HepG2 (cell line): ENCODE measurements around the gene CACHD1. TPM values are rescaled to one million over a fixed set of nuclear protein-coding genes. Genes with fewer than 3 reads are reported as not detected.

ENCODE experiments used
- ATAC-seq: fragments of 200-7000 bp; cut with Tn5 transposase; 3 replicates; pipeline ENCODE4 v1.9.1; 2020; ENCODE audit warnings: mild to moderate bottlenecking, moderate library complexity
- BruUV-seq: library from RNA; stranded (reverse); fragments of 400-500 nt; replicated peaks from 2 replicates; lab custom pipeline; 2021; lab: Mats Ljungman, UMichigan
- CTCF ChIA-PET: fragments of 300-600 bp; formaldehyde crosslinking; extraction: SDS; loops from one replicate; lab custom pipeline; 2021; ENCODE audit warnings: low total read pairs, inconsistent platforms, low intra/inter-chr PET ratio; lab: Yijun Ruan, JAX
- POLR2A ChIA-PET: fragments of 350-600 bp; sonication (Branson Sonifier 250); formaldehyde crosslinking; loops from one replicate; lab custom pipeline; 2020; ENCODE audit warnings: antibody characterized with exemption, inconsistent platforms; lab: Yijun Ruan, JAX
- DNase-seq: peaks from one replicate; pipeline ENCODE4 v3.0.0-alpha.2; 2015; ENCODE audit warnings: low spot score
- FAIRE-seq: peaks from 3 replicates; lab custom pipeline; 2011; peaks lifted over from hg19 to GRCh38; lab: Jason Lieb, UNC
- H2AFZ ChIP-seq: one replicate; pipeline ENCODE4 v1.6.1; 2011; ENCODE audit warnings: low read length, inconsistent platforms
- H3K27ac ChIP-seq: fragments of 300-600 bp; 3 replicates; pipeline ENCODE4 v1.8.0; 2011; ENCODE audit warnings: mixed run types, mild to moderate bottlenecking, mixed read lengths, low read length, inconsistent platforms; ENCODE audit not compliant: insufficient read depth; ENCODE audit errors: extremely low read length
- H3K27me3 ChIP-seq, 2 experiments: fragments of 200-600 bp in 1 of 2; 2 replicates in 1 of 2; 3 replicates in 1 of 2; pipeline versions ENCODE4 v1.6.0 to v1.8.0; 2011; ENCODE audit warnings: low read length in 2 of 2, mild to moderate bottlenecking in 2 of 2, moderate library complexity in 2 of 2, inconsistent platforms in 1 of 2; ENCODE audit not compliant: insufficient read depth in 2 of 2, control insufficient read depth in 1 of 2
- H3K36me3 ChIP-seq, 2 experiments: fragments of 200-600 bp in 1 of 2; replicated peaks in 1 of 2; 2 replicates in 1 of 2; 3 replicates in 1 of 2; pipeline versions ENCODE4 v1.5.1 to v1.8.0; 2011; ENCODE audit warnings: low read length in 2 of 2, inconsistent platforms in 1 of 2; ENCODE audit not compliant: insufficient read depth in 2 of 2, control insufficient read depth in 1 of 2
- H3K4me1 ChIP-seq: 2 replicates; pipeline ENCODE4 v1.5.1; 2012; ENCODE audit warnings: low read length, inconsistent platforms; ENCODE audit not compliant: insufficient read depth
- H3K4me2 ChIP-seq: 2 replicates; pipeline ENCODE4 v1.6.0; 2011; ENCODE audit warnings: low read depth, low read length, inconsistent platforms
- H3K4me3 ChIP-seq, 3 experiments: fragments of 200-600 bp in 1 of 3; sonication (generic), shearing (Covaris generic) in 1 of 3; replicated peaks in 1 of 3; 2 replicates each; pipeline ENCODE4 v1.5.1; 2011 to 2016; ENCODE audit warnings: low read length in 3 of 3, inconsistent platforms in 2 of 3, low read depth in 2 of 3, mild to moderate bottlenecking in 2 of 3, control low read depth in 1 of 3, mixed read lengths in 1 of 3; ENCODE audit not compliant: insufficient read depth in 1 of 3
- H3K79me2 ChIP-seq: one replicate; pipeline ENCODE4 v1.6.1; 2011; ENCODE audit warnings: low read length, inconsistent platforms; ENCODE audit not compliant: insufficient read depth
- H3K9ac ChIP-seq: 2 replicates; pipeline ENCODE4 v1.6.0; 2011; ENCODE audit warnings: mild to moderate bottlenecking, low read depth, low read length, inconsistent platforms; ENCODE audit not compliant: insufficient read depth
- H3K9me3 ChIP-seq: 2 replicates; pipeline ENCODE4 v1.5.1; 2012; ENCODE audit warnings: mild to moderate bottlenecking, low read length
- H4K20me1 ChIP-seq: 2 replicates; pipeline ENCODE4 v1.6.0; 2011; ENCODE audit warnings: inconsistent platforms, mild to moderate bottlenecking, low read length, moderate library complexity; ENCODE audit not compliant: insufficient read depth
- ATF7 ChIP-seq, 2 experiments: fragments of 450-650 bp in 1 of 2; sonication (generic) in 1 of 2; formaldehyde crosslinking in 1 of 2; IDR thresholded peaks; 2 replicates each; pipeline versions ENCODE4 v1.4.0 to v1.6.1; 2016 to 2020; ENCODE audit warnings: antibody characterized with exemption in 1 of 2, mild to moderate bottlenecking in 1 of 2, missing genetic modification reagents in 1 of 2
- FOSL2 ChIP-seq: sonication (generic); formaldehyde crosslinking; IDR thresholded peaks from 2 replicates; pipeline ENCODE4 v1.4.0; 2020; ENCODE audit warnings: missing genetic modification reagents
- HIVEP1 ChIP-seq: sonication (generic); formaldehyde crosslinking; IDR thresholded peaks from 2 replicates; pipeline ENCODE4 v1.4.0; 2020; ENCODE audit warnings: mild to moderate bottlenecking, missing genetic modification reagents
- HNRNPLL ChIP-seq: fragments of 200-400 bp; formaldehyde crosslinking; IDR thresholded peaks from 2 replicates; pipeline ENCODE4 v1.6.1; 2017; ENCODE audit warnings: mild to moderate bottlenecking, low read depth, low read length; ENCODE audit not compliant: poor library complexity, severe bottlenecking
- KLF11 ChIP-seq: IDR thresholded peaks from 2 replicates; pipeline ENCODE4 v1.6.1; 2016; ENCODE audit warnings: missing compliant biosample characterization
- KMT2B ChIP-seq: IDR thresholded peaks from 2 replicates; pipeline ENCODE4 v1.6.1; 2016; ENCODE audit warnings: missing genetic modification reagents, missing compliant biosample characterization
- MTF2 ChIP-seq: sonication (generic); formaldehyde crosslinking; IDR thresholded peaks from 2 replicates; pipeline ENCODE4 v1.5.0; 2020; ENCODE audit warnings: missing genetic modification reagents, borderline replicate concordance
- PHB2 ChIP-seq: fragments of 450-650 bp; IDR thresholded peaks from 2 replicates; pipeline ENCODE4 v1.6.1; 2018; ENCODE audit not compliant: partially characterized antibody
- RARA ChIP-seq: IDR thresholded peaks from 2 replicates; pipeline ENCODE4 v1.6.1; 2016; ENCODE audit warnings: missing genetic modification reagents, missing compliant biosample characterization
- TBX3 ChIP-seq: fragments of 450-650 bp; IDR thresholded peaks from 2 replicates; pipeline ENCODE4 v1.6.1; 2017; ENCODE audit warnings: antibody characterized with exemption, mild to moderate bottlenecking, inconsistent platforms, borderline replicate concordance
- ZBTB34 ChIP-seq: sonication (generic); formaldehyde crosslinking; IDR thresholded peaks from 2 replicates; pipeline ENCODE4 v1.8.0; 2022; ENCODE audit warnings: mild to moderate bottlenecking, missing genetic modification reagents
- ZNF235 ChIP-seq: sonication (generic); formaldehyde crosslinking; IDR thresholded peaks from 2 replicates; pipeline ENCODE4 v1.8.1; 2023; ENCODE audit warnings: mild to moderate bottlenecking, missing genetic modification reagents, borderline replicate concordance
- ZNF34 ChIP-seq: sonication (generic); formaldehyde crosslinking; IDR thresholded peaks from 2 replicates; pipeline ENCODE4 v1.4.0; 2020; ENCODE audit warnings: mild to moderate bottlenecking, missing genetic modification reagents, borderline replicate concordance
- ZNF710 ChIP-seq: sonication (generic); formaldehyde crosslinking; IDR thresholded peaks from 2 replicates; pipeline ENCODE4 v1.5.0; 2020; ENCODE audit warnings: mild to moderate bottlenecking, missing genetic modification reagents, borderline replicate concordance
- WGBS: methylation state at CpG from one replicate; pipeline ENCODE4 v1.1.6; 2017; ENCODE audit warnings: low lambda C conversion rate; 5-methylcytosine and 5-hydroxymethylcytosine counted together
- in situ Hi-C: cut with HindIII; loops from 2 replicates; pipeline ENCODE4 v1.10.0; 2017; ENCODE audit warnings: low pct_unique_long_range_greater_than_20kb; ENCODE audit not compliant: extremely low pct_ligation_motif_present
- intact Hi-C: fragments of 100-400 bp; cut with micrococcal nuclease; formaldehyde crosslinking; loops from one replicate; pipeline ENCODE4 v1.10.0; 2022; ENCODE audit not compliant: unreplicated experiment
- polyA plus RNA-seq, 8 experiments: library from polyadenylated mRNA; depleted of rRNA in 3 of 8; stranded (reverse) in 7 of 8; unstranded in 1 of 8; fragments of >200 nt; fragmentation: Illumina TruSeq in 4 of 8; extraction: Trizol in 4 of 8; gene quantifications; 2 replicates each; pipeline versions ENCODE4 v1.2.1 to v1.2.3, GENCODE V29; 2011 to 2016; ENCODE audit warnings: low read depth in 4 of 8, missing spikeins in 1 of 8, mixed read lengths in 1 of 8; ENCODE audit not compliant: insufficient read depth in 1 of 8
- total RNA-seq, 5 experiments: library from RNA; depleted of rRNA; stranded (reverse); fragments of >200 nt; fragmentation: Illumina TruSeq; extraction: Trizol; gene quantifications; 2 replicates each; pipeline ENCODE4 v1.2.3, GENCODE V29; 2016; ENCODE audit warnings: low read depth in 1 of 5

CACHD1 gene
- total and polyA plus RNA-seq, 2 of the 13 experiments (the other 11 are each of a cell fraction or from before 2014, with no cell fraction given) = 0.11 TPM; not detected in 1

GRCh38 chr1:64518692-64519481 is 49.0 kb downstream of the CACHD1 start:
- Histone ChIP-seq H3K27me3 (peaks cover 0 to 1% of the 10 kb centered on the region in 2 experiments; a peak in 1 of 5 replicates), H3K4me1 (no peaks in the 10 kb centered on the region), H2AFZ (no peak overlapping the region), H3K4me3 (no peak overlapping the region), H4K20me1 (no peaks in the 10 kb centered on the region), H3K9ac (no peak overlapping the region), H3K36me3 (no peaks in the 10 kb centered on the region), H3K4me2 (no peak overlapping the region), H3K27ac (no peak overlapping the region), H3K9me3 (no peaks in the 10 kb centered on the region), H3K79me2 (no peaks in the 10 kb centered on the region)
- ChIA-PET POLR2A (no interaction called here), CTCF (no interaction called here)
- no peak for DNase-seq
- BruUV-seq = no TSS peak
- 0% methylated on average over 1 of the region's 1 CpG for WGBS
- intact Hi-C loops (no loop called here), in situ Hi-C loops (no loop called here)
- ATAC-seq = no peak
- no peak for FAIRE-seq
- TF ChIP-seq ZBTB34 (CRISPR knock-in tag) = no peak
- TF ChIP-seq RARA (CRISPR knock-in tag) = no peak
- TF ChIP-seq ZNF235 = no peak
- no peak for TF ChIP-seq MTF2 (CRISPR knock-in tag)
- TF ChIP-seq FOSL2 (CRISPR knock-in tag) = no peak
- no peak for TF ChIP-seq ZNF710 (CRISPR knock-in tag)
- no peak for TF ChIP-seq ZNF34 (CRISPR knock-in tag)
- no peak for TF ChIP-seq HIVEP1 (CRISPR knock-in tag)
- TF ChIP-seq ATF7 (IDR thresholded peaks at IDR 0.05) = no peak
- no peak for TF ChIP-seq ATF7 (CRISPR knock-in tag; IDR thresholded peaks at IDR 0.05)
- no peak for TF ChIP-seq PHB2
- no peak for TF ChIP-seq TBX3
- no peak for TF ChIP-seq KMT2B
- no peak for TF ChIP-seq KLF11
- TF ChIP-seq HNRNPLL = no peak
